Smooth muscle cell (in vitro differentiated cells): ENCODE results near the gene LRRC59. TPM values are rescaled to one million over a fixed set of nuclear protein-coding genes. Genes with fewer than 3 reads are reported as not detected.

Experiments used
- DNase-seq: peaks from one replicate; lab custom pipeline; 2025; ENCODE audit not compliant: unreplicated experiment; lab: John Stamatoyannopoulos, UW
- H2AFZ ChIP-seq: fragments of 200-600 bp; sonication (generic); 2 replicates; pipeline ENCODE4 v1.6.0; 2016; ENCODE audit warnings: antibody characterized with exemption, low read depth, mild to moderate bottlenecking
- H3F3A ChIP-seq: fragments of 200-600 bp; sonication (generic); 2 replicates; pipeline ENCODE4 v1.6.0; 2017; ENCODE audit warnings: antibody characterized with exemption, low read depth
- H3K27ac ChIP-seq: fragments of 200-600 bp; sonication (generic); 2 replicates; pipeline ENCODE4 v1.5.1; 2016; ENCODE audit warnings: low read depth, mild to moderate bottlenecking
- H3K27me3 ChIP-seq: fragments of 200-600 bp; sonication (generic); 2 replicates; pipeline ENCODE4 v1.6.1; 2016; ENCODE audit warnings: low read depth, mild to moderate bottlenecking
- H3K36me3 ChIP-seq: fragments of 200-600 bp; sonication (generic); 2 replicates; pipeline ENCODE4 v1.5.1; 2016; ENCODE audit warnings: low read depth
- H3K4me1 ChIP-seq: fragments of 200-600 bp; sonication (generic); 2 replicates; pipeline ENCODE4 v1.5.1; 2016; ENCODE audit warnings: low read depth
- H3K4me2 ChIP-seq: fragments of 200-600 bp; sonication (generic); 2 replicates; pipeline ENCODE4 v1.6.0; 2016; ENCODE audit warnings: mild to moderate bottlenecking
- H3K4me3 ChIP-seq: fragments of 200-600 bp; sonication (generic); 2 replicates; pipeline ENCODE4 v1.5.1; 2016; ENCODE audit warnings: mild to moderate bottlenecking
- H3K79me2 ChIP-seq: fragments of 200-600 bp; sonication (generic); 2 replicates; pipeline ENCODE4 v1.6.0; 2016; ENCODE audit warnings: low read depth, mild to moderate bottlenecking
- H3K9ac ChIP-seq: fragments of 200-600 bp; sonication (generic); 2 replicates; pipeline ENCODE4 v1.6.0; 2016; ENCODE audit warnings: low read depth
- H3K9me3 ChIP-seq: fragments of 200-600 bp; sonication (generic); replicated peaks from 2 replicates; pipeline ENCODE4 v1.5.1; 2016; ENCODE audit warnings: low read depth
- H4K20me1 ChIP-seq: fragments of 200-600 bp; sonication (generic); 2 replicates; pipeline ENCODE4 v1.6.0; 2016; ENCODE audit warnings: low read depth
- WGBS: methylation state at CpG from one replicate; pipeline ENCODE4 v1.1.7; 2016; ENCODE audit warnings: low lambda C conversion rate; 5-methylcytosine and 5-hydroxymethylcytosine counted together
- polyA plus RNA-seq: library from polyadenylated mRNA; unstranded; fragments of >200 nt; fragmentation: Nextera tagmentation; extraction: Ambion mirVana; gene quantifications from 2 replicates; pipeline ENCODE4 v1.2.1, GENCODE V29; 2016
- total RNA-seq: library from RNA; depleted of rRNA; stranded (reverse); fragments of >200 nt; gene quantifications from 2 replicates; pipeline ENCODE4 v1.2.3, GENCODE V29; 2014
- TF ChIP-seq, protein P1 (sequence below): fragments of 200-600 bp; sonication (generic); IDR thresholded peaks from 2 replicates; pipeline ENCODE4 v1.5.1; 2017; ENCODE audit warnings: borderline replicate concordance, mild to moderate bottlenecking, antibody characterized with exemption; ENCODE audit not compliant: insufficient read depth, poor library complexity, severe bottlenecking

Gene LRRC59
- total and polyA plus RNA-seq, 2 experiments from 2014 or later: 160 to 161 TPM

DNA sequence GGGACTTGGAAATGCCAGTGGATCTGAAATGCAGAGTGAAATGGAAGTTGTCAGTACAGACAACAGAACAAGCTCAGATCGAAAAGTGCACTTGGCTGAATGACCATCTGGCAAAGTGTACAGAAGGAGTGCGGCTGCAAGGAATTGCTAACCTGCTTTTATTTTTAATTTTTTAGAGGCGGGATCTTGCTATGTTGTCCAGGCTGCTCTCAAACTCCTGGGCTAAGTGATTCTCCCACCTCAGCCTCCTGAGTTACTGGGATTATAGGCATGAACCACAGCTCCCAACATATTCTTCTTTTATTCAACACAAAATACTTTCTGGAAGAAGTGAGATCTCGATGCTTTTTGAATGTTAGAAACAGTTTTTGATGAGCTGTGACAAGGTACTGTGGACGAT, 3.6 kb downstream of the LRRC59 start:
- Histone ChIP-seq H3K4me2 (no peak overlapping the region), H3K9me3 (no peaks in the 10 kb centered on the region), H3K9ac (no peak overlapping the region), H3K27ac (no peak overlapping the region), H3F3A (peaks cover 6% of the 10 kb centered on the region), H3K4me3 (no peak overlapping the region), H2AFZ (no peak overlapping the region), H4K20me1 (peaks cover 78% of the 10 kb centered on the region), H3K79me2 (peaks cover 57% of the 10 kb centered on the region), H3K36me3 (peaks cover 11% of the 10 kb centered on the region), H3K4me1 (no peaks in the 10 kb centered on the region), H3K27me3 (no peaks in the 10 kb centered on the region)
- 97% methylated on average over 5 of the region's 5 CpGs for WGBS
- TF ChIP-seq, protein P1, sequence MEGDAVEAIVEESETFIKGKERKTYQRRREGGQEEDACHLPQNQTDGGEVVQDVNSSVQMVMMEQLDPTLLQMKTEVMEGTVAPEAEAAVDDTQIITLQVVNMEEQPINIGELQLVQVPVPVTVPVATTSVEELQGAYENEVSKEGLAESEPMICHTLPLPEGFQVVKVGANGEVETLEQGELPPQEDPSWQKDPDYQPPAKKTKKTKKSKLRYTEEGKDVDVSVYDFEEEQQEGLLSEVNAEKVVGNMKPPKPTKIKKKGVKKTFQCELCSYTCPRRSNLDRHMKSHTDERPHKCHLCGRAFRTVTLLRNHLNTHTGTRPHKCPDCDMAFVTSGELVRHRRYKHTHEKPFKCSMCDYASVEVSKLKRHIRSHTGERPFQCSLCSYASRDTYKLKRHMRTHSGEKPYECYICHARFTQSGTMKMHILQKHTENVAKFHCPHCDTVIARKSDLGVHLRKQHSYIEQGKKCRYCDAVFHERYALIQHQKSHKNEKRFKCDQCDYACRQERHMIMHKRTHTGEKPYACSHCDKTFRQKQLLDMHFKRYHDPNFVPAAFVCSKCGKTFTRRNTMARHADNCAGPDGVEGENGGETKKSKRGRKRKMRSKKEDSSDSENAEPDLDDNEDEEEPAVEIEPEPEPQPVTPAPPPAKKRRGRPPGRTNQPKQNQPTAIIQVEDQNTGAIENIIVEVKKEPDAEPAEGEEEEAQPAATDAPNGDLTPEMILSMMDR: no peak
- DNase-seq: no peak

DNA sequence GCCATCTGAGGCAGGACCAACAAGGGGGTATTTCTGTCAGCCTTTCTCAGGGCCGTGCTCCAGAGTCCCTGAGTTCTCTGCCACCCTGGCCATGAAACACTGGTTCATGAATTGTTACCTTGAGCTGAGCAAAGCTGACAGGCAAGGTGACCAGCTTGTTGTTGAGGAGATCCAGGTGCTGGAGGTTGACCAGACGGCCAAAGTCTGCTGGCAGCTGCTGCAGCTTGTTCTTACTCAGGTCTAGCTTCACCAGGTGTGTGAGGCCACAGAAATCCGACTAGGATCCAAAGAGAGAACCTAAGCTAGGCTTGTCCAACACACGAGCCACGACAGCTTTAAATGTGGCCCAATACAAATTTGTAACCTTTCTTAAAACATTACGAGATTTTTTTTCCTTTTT, 4.7 kb downstream of the LRRC59 start:
- H3K36me3 ChIP-seq: peaks cover 18% of the 10 kb centered on the region

DNA sequence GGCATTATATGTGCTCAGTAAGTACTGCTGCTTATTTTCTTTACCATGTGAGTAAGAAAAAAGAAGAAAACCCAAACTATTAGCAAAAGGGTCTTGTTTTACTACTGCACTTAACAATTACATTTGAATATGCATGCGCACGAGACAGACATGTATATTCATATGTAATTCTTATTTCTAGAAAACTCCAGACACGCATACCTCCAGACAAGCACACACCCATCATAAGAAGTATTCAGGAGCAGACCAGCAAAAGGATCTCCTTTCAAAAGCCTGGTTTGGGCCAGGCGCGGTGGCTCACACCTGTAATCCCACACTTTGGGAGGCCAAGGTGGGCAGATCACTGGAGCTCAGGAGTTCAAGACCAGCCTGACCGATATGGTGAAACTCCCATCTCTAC, 7.8 kb downstream of the LRRC59 start:
- TF ChIP-seq, protein P1: no peak
- no peak overlapping the region for H3K4me3 ChIP-seq
- no peak overlapping the region for H2AFZ ChIP-seq
- H3K79me2 ChIP-seq: peaks cover 29% of the 10 kb centered on the region
- H3K36me3 ChIP-seq: peaks cover 32% of the 10 kb centered on the region
- no peaks in the 10 kb centered on the region for H3K27me3 ChIP-seq
- no peak overlapping the region for H3K4me2 ChIP-seq
- H4K20me1 ChIP-seq: peaks cover 96% of the 10 kb centered on the region
- no peak for DNase-seq
- peaks cover 23% of the 10 kb centered on the region for H3F3A ChIP-seq
- no peaks in the 10 kb centered on the region for H3K4me1 ChIP-seq
- 98% methylated on average over 6 of the region's 6 CpGs for WGBS
- H3K27ac ChIP-seq: no peak overlapping the region
- H3K9me3 ChIP-seq: no peaks in the 10 kb centered on the region
- no peak overlapping the region for H3K9ac ChIP-seq

More for the DNA sequence above, 4.7 kb downstream of the LRRC59 start:
- no peak overlapping the region for H3K4me2 ChIP-seq
- H3K4me3 ChIP-seq: no peak overlapping the region
- H3K27ac ChIP-seq: no peak overlapping the region
- H3F3A ChIP-seq: peaks cover 12% of the 10 kb centered on the region
- H3K4me1 ChIP-seq: no peaks in the 10 kb centered on the region
- peaks cover 89% of the 10 kb centered on the region for H4K20me1 ChIP-seq
- 96% methylated on average over 6 of the region's 6 CpGs for WGBS
- H3K9me3 ChIP-seq: no peaks in the 10 kb centered on the region
- no peaks in the 10 kb centered on the region for H3K27me3 ChIP-seq
- peaks cover 57% of the 10 kb centered on the region for H3K79me2 ChIP-seq
- no peak for DNase-seq
- H3K9ac ChIP-seq: no peak overlapping the region
- no peak overlapping the region for H2AFZ ChIP-seq
- TF ChIP-seq, protein P1: no peak

DNA sequence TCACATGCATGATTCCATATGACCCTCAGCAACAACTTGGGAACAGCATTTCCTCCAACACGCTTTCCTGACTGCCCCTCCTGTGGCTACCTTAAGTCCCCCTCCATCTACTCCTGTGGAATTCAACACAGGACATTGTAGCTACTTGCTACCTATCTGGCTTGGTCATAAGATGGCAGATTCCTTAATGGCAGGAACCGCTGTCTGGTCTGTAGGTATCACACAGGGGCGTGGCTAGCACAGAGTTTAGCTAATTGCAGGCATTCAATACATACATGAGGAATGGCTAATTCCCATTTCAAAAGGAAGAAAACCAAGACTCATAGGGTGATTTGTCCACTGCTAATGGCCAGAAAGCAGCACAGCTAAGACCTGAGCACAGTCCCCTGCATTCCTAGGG, 8.6 kb downstream of the LRRC59 start:
- no peak for DNase-seq
- WGBS: 99% methylated on average over 3 of the region's 3 CpGs
- Histone ChIP-seq H3K4me2 (no peak overlapping the region), H3K36me3 (peaks cover 34% of the 10 kb centered on the region), H3F3A (peaks cover 25% of the 10 kb centered on the region), H3K9me3 (no peaks in the 10 kb centered on the region), H4K20me1 (peaks cover 96% of the 10 kb centered on the region), H3K79me2 (peaks cover 21% of the 10 kb centered on the region), H3K27ac (no peak overlapping the region), H2AFZ (no peak overlapping the region), H3K4me1 (no peaks in the 10 kb centered on the region), H3K4me3 (no peak overlapping the region), H3K27me3 (no peaks in the 10 kb centered on the region), H3K9ac (no peak overlapping the region)
- TF ChIP-seq, protein P1: no peak
